Loucy (cell line): ENCODE measurements around the gene NID2.

ENCODE experiments used
- H2AFZ ChIP-seq: fragments of 200-600 bp; sonication (generic); 2 replicates; pipeline ENCODE4 v1.6.0; 2016; ENCODE audit warnings: antibody characterized with exemption, mild to moderate bottlenecking, low read length, moderate library complexity
- H3F3A ChIP-seq: fragments of 200-600 bp; 2 replicates; pipeline ENCODE4 v1.6.0; 2016; ENCODE audit warnings: antibody characterized with exemption, low read depth, mild to moderate bottlenecking
- H3K27me3 ChIP-seq: fragments of 200-600 bp; sonication (generic); 2 replicates; pipeline ENCODE4 v1.6.1; 2014; ENCODE audit warnings: low read length, mild to moderate bottlenecking; ENCODE audit not compliant: insufficient read depth, poor library complexity, severe bottlenecking
- H3K36me3 ChIP-seq: fragments of 200-600 bp; sonication (generic); 2 replicates; pipeline ENCODE4 v1.6.1; 2016; ENCODE audit warnings: low read length; ENCODE audit not compliant: insufficient read depth
- H3K4me1 ChIP-seq: fragments of 200-600 bp; sonication (generic); 2 replicates; pipeline ENCODE4 v1.5.1; 2014; ENCODE audit warnings: low read length, mild to moderate bottlenecking; ENCODE audit not compliant: insufficient read depth, poor library complexity, severe bottlenecking
- H3K4me2 ChIP-seq: fragments of 200-600 bp; sonication (generic); 2 replicates; pipeline ENCODE4 v1.6.0; 2014; ENCODE audit warnings: antibody characterized with exemption, low read length, low read depth, mild to moderate bottlenecking; ENCODE audit not compliant: poor library complexity, severe bottlenecking
- H3K4me3 ChIP-seq: fragments of 200-600 bp; sonication (generic); 2 replicates; pipeline ENCODE4 v1.5.1; 2014; ENCODE audit warnings: low read length, mild to moderate bottlenecking, mixed read lengths; ENCODE audit not compliant: poor library complexity, severe bottlenecking
- H3K79me2 ChIP-seq: fragments of 200-600 bp; sonication (generic); 2 replicates; pipeline ENCODE4 v1.6.1; 2014; ENCODE audit warnings: low read length; ENCODE audit not compliant: insufficient read depth
- H3K9ac ChIP-seq: fragments of 200-600 bp; sonication (generic); 2 replicates; pipeline ENCODE4 v1.6.0; 2014; ENCODE audit warnings: mild to moderate bottlenecking, low read depth, low read length, moderate library complexity; ENCODE audit not compliant: poor library complexity, severe bottlenecking
- H3K9me2 ChIP-seq: fragments of 200-600 bp; sonication (generic); replicated peaks from 2 replicates; pipeline ENCODE4 v1.6.1; 2016; ENCODE audit warnings: low read depth, low read length, mixed read lengths
- H3K9me3 ChIP-seq: fragments of 200-600 bp; sonication (generic); 2 replicates; pipeline ENCODE4 v1.6.1; 2014; ENCODE audit warnings: mild to moderate bottlenecking, antibody characterized with exemption, low read length, low read depth; ENCODE audit not compliant: insufficient read depth
- H4K20me1 ChIP-seq: fragments of 200-600 bp; sonication (generic); 2 replicates; pipeline ENCODE4 v1.6.0; 2014; ENCODE audit warnings: antibody characterized with exemption, low read length, mild to moderate bottlenecking; ENCODE audit not compliant: insufficient read depth, poor library complexity, severe bottlenecking
- CTCF ChIP-seq: fragments of 200-600 bp; sonication (generic); conservative IDR thresholded peaks from 2 replicates; pipeline ENCODE4 v1.5.1; 2014; ENCODE audit warnings: mild to moderate bottlenecking, antibody characterized with exemption, low read length
- EZH2phosphoT487 ChIP-seq: fragments of 200-600 bp; IDR thresholded peaks from 2 replicates; pipeline ENCODE4 v1.6.1; 2018; ENCODE audit warnings: antibody characterized with exemption, mild to moderate bottlenecking, moderate library complexity, borderline replicate concordance

Gene NID2

GRCh38 chr14:52005625-52006024 lies 63.2 kb downstream of the NID2 start:
- no peak for TF ChIP-seq CTCF
- no peak for TF ChIP-seq EZH2phosphoT487
- peaks cover 100% of the 10 kb centered on the region for H3K36me3 ChIP-seq
- H3K9ac ChIP-seq: no peak overlapping the region
- no peaks in the 10 kb centered on the region for H3K9me2 ChIP-seq
- peaks cover 5% of the 10 kb centered on the region; the same call in 1 of the 2 replicates for H3K79me2 ChIP-seq
- H3K9me3 ChIP-seq: no peaks in the 10 kb centered on the region
- H2AFZ ChIP-seq: no peak overlapping the region
- no peaks in the 10 kb centered on the region for H3F3A ChIP-seq
- H3K27me3 ChIP-seq: no peaks in the 10 kb centered on the region
- H3K4me3 ChIP-seq: no peak overlapping the region
- no peaks in the 10 kb centered on the region for H3K4me1 ChIP-seq
- H3K4me2 ChIP-seq: no peak overlapping the region
- H4K20me1 ChIP-seq: no peaks in the 10 kb centered on the region

- H2AFZ ChIP-seq: no peak overlapping the region
- no peaks in the 10 kb centered on the region for H3F3A ChIP-seq
- H3K79me2 ChIP-seq: peaks cover 14% of the 10 kb centered on the region
- H3K36me3 ChIP-seq: peaks cover 99% of the 10 kb centered on the region
- no peaks in the 10 kb centered on the region for H3K9me2 ChIP-seq
- peaks cover 9% of the 10 kb centered on the region for H4K20me1 ChIP-seq
- H3K4me1 ChIP-seq: no peaks in the 10 kb centered on the region
- no peak overlapping the region for H3K4me2 ChIP-seq
- H3K9ac ChIP-seq: no peak overlapping the region
- H3K27me3 ChIP-seq: no peaks in the 10 kb centered on the region
- TF ChIP-seq CTCF (no peak), EZH2phosphoT487 (no peak)
- no peak overlapping the region for H3K4me3 ChIP-seq
- H3K9me3 ChIP-seq: no peaks in the 10 kb centered on the region
Observed at GRCh38 chr14:52003324-52003723, 65.5 kb downstream of the NID2 start.

GRCh38 chr14:52002542-52002941 lies 66.3 kb downstream of the NID2 start:
- Histone ChIP-seq H3K9me3 (no peaks in the 10 kb centered on the region), H3K79me2 (peaks cover 17% of the 10 kb centered on the region), H2AFZ (no peak overlapping the region), H3K9ac (no peak overlapping the region), H4K20me1 (peaks cover 14% of the 10 kb centered on the region), H3K9me2 (no peaks in the 10 kb centered on the region), H3K4me2 (no peak overlapping the region), H3K4me3 (no peak overlapping the region), H3K36me3 (peaks cover 99% of the 10 kb centered on the region), H3K4me1 (no peaks in the 10 kb centered on the region), H3K27me3 (no peaks in the 10 kb centered on the region), H3F3A (no peaks in the 10 kb centered on the region)
- TF ChIP-seq EZH2phosphoT487 (no peak), CTCF (no peak)
